ENCODE data around the gene RUFY4. TPM values are rescaled to one million over a fixed set of nuclear protein-coding genes. Genes with fewer than 3 reads are reported as not detected.

The RUFY4 gene
- total RNA-seq, 1 experiment from 2014 or later = not detected

DNA sequence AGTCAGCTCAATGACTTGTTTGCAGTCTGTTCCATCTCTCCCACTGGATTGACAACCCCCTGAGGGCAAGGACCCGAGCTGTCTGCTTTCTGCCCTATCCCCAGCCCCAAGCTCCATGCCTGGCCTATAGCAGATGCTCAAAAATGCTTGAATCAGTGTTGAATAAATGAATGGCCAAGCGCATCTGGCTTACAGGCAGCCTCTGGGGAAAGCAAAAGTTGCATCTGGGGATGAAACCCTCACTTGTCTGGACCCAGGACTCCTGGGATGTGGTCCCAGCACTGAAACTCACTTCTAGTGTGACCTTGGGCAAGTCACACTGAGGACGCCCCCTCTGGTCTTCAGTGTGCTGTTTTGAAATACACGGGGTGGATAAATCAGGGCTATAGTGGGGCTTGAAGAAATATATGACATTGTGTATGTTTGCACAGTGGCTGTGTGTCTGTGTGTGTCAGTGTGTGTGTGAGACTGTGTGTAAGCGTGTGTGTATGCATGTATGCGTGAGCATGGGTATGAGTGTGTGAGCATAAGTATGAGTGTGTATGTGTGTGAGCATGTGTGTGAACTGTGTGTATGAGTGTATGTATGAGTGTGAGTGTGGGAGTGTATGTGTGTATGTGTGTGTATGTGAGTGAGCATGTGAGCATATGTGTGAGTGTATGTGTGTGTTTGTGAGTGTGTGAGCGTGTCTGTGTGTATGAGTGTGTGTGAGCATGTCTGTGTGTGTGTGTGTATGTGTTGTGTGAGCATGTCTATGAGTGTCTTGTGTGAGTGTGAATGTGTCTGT, 38.5 kb upstream of the RUFY4 start:
- Histone ChIP-seq H3K9me3 (ENCODE audit: control insufficient read depth, insufficient read depth, low read depth, low read length) (no peaks in the 10 kb centered on the region), H3K27ac (ENCODE audit: low read length) (no peak overlapping the region), H3K36me3 (ENCODE audit: control insufficient read depth, insufficient read depth, low read length) (no peaks in the 10 kb centered on the region), H3K4me3 (ENCODE audit: low read depth in 2 of 2, low read length in 2 of 2) (no peak overlapping the region), H3K4me1 (ENCODE audit: control insufficient read depth, insufficient read depth, low read length) (no peaks in the 10 kb centered on the region), H3K27me3 (ENCODE audit: control insufficient read depth, insufficient read depth, low read length) (no peaks in the 10 kb centered on the region)
- CTCF ChIA-PET = no interaction called here
- TF ChIP-seq, protein P1, sequence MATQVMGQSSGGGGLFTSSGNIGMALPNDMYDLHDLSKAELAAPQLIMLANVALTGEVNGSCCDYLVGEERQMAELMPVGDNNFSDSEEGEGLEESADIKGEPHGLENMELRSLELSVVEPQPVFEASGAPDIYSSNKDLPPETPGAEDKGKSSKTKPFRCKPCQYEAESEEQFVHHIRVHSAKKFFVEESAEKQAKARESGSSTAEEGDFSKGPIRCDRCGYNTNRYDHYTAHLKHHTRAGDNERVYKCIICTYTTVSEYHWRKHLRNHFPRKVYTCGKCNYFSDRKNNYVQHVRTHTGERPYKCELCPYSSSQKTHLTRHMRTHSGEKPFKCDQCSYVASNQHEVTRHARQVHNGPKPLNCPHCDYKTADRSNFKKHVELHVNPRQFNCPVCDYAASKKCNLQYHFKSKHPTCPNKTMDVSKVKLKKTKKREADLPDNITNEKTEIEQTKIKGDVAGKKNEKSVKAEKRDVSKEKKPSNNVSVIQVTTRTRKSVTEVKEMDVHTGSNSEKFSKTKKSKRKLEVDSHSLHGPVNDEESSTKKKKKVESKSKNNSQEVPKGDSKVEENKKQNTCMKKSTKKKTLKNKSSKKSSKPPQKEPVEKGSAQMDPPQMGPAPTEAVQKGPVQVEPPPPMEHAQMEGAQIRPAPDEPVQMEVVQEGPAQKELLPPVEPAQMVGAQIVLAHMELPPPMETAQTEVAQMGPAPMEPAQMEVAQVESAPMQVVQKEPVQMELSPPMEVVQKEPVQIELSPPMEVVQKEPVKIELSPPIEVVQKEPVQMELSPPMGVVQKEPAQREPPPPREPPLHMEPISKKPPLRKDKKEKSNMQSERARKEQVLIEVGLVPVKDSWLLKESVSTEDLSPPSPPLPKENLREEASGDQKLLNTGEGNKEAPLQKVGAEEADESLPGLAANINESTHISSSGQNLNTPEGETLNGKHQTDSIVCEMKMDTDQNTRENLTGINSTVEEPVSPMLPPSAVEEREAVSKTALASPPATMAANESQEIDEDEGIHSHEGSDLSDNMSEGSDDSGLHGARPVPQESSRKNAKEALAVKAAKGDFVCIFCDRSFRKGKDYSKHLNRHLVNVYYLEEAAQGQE (IDR thresholded peaks at IDR 0.05; ENCODE audit: insufficient read depth in 1 of 2, low read depth in 2 of 2, low read length in 1 of 2) = no peak
- TF ChIP-seq, protein P2, sequence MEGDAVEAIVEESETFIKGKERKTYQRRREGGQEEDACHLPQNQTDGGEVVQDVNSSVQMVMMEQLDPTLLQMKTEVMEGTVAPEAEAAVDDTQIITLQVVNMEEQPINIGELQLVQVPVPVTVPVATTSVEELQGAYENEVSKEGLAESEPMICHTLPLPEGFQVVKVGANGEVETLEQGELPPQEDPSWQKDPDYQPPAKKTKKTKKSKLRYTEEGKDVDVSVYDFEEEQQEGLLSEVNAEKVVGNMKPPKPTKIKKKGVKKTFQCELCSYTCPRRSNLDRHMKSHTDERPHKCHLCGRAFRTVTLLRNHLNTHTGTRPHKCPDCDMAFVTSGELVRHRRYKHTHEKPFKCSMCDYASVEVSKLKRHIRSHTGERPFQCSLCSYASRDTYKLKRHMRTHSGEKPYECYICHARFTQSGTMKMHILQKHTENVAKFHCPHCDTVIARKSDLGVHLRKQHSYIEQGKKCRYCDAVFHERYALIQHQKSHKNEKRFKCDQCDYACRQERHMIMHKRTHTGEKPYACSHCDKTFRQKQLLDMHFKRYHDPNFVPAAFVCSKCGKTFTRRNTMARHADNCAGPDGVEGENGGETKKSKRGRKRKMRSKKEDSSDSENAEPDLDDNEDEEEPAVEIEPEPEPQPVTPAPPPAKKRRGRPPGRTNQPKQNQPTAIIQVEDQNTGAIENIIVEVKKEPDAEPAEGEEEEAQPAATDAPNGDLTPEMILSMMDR (IDR thresholded peaks at IDR 0.05) = no peak
- TF ChIP-seq TCF7L2 (IDR thresholded peaks at IDR 0.05; ENCODE audit: low read depth, low read length) (no peak), POLR2AphosphoS5 (IDR thresholded peaks at IDR 0.05; ENCODE audit: low read depth, low read length) (no peak), SIN3A (IDR thresholded peaks at IDR 0.05; ENCODE audit: borderline replicate concordance, insufficient read depth, low read depth, low read length) (no peak)
- in situ Hi-C loops (cut with HindIII; ENCODE audit: low pct_unique_long_range_greater_than_20kb, low sequenced_read_pairs) (no loop called here), intact Hi-C loops (cut with micrococcal nuclease; ENCODE audit: unreplicated experiment) (loop anchor here (5.0 kb wide), 1 partner anchor 243 kb away; no protein-coding TSS in a partner anchor)
- POLR2A ChIA-PET = no interaction called here
- ATAC-seq (no peak), DNase-seq (ENCODE audit: low read depth, low spot score) (no peak)
- BruUV-seq (replicated peaks) = no TSS peak

DNA sequence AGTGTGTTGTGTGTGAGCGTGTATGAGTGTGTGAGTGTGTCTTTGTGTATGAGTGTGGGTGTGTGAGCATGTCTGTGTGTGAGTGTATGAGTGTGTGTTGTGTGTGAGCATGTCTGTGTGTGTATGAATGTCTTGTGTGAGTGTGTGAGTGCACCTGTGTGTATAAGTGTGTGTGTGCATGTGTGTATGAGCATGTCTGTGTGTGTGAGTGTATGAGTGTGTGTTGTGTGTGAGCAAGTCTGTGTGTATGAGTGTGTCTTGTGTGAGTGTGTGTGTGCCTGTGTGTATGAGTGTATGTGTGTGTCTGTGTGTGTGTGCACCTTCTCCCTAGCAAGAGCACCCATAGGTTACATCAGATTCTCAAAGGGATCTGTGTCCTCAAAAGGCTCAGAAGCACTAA, 37.8 kb upstream of the RUFY4 start:
- Histone ChIP-seq H3K27me3 (ENCODE audit: control insufficient read depth, insufficient read depth, low read length) (no peaks in the 10 kb centered on the region), H3K4me3 (ENCODE audit: low read depth in 2 of 2, low read length in 2 of 2) (no peak overlapping the region), H3K27ac (ENCODE audit: low read length) (no peak overlapping the region), H3K4me1 (ENCODE audit: control insufficient read depth, insufficient read depth, low read length) (no peaks in the 10 kb centered on the region; the same call in 1 of the 2 replicates), H3K9me3 (ENCODE audit: control insufficient read depth, insufficient read depth, low read depth, low read length) (no peaks in the 10 kb centered on the region), H3K36me3 (ENCODE audit: control insufficient read depth, insufficient read depth, low read length) (no peaks in the 10 kb centered on the region)
- ATAC-seq = no peak
- BruUV-seq (replicated peaks) = no TSS peak
- no peak for DNase-seq (ENCODE audit: low read depth, low spot score)
- TF ChIP-seq, protein P2 (IDR thresholded peaks at IDR 0.05) = no peak
- intact Hi-C loops (cut with micrococcal nuclease; ENCODE audit: unreplicated experiment) (loop anchor here (5.0 kb wide), 1 partner anchor 244 kb away; no protein-coding TSS in a partner anchor), in situ Hi-C loops (cut with HindIII; ENCODE audit: low pct_unique_long_range_greater_than_20kb, low sequenced_read_pairs) (no loop called here)
- ChIA-PET POLR2A (no interaction called here), CTCF (interaction anchor here (0.9 kb wide), 1 partner anchor 246 kb away, joined by 3 read pairs; no protein-coding TSS in a partner anchor)

All from Panc1 (cell line).